Kasumi-1 (cell line): ENCODE data around the gene QSOX1.

Experiments used
- DNase-seq, 2 experiments: peaks; one replicate each; lab custom pipeline; 2025; lab: John Stamatoyannopoulos, UW

QSOX1 gene

GRCh38 chr1:180145446-180145845 is 9.2 kb upstream of the QSOX1 start:
- DNase-seq, result no peak

- DNase-seq, result peak; percentile 74 to 76
Measured at GRCh38 chr1:180150982-180151381, 3.7 kb upstream of the QSOX1 start.

GRCh38 chr1:180151508-180151907 is 3.2 kb upstream of the QSOX1 start:
- DNase-seq, result no peak

- DNase-seq, result no peak
Measured at GRCh38 chr1:180152588-180152987, 2.1 kb upstream of the QSOX1 start.

GRCh38 chr1:180153032-180153431 is 1.6 kb upstream of the QSOX1 start:
- no peak for DNase-seq

- DNase-seq, result no peak
Measured at GRCh38 chr1:180154003-180154324, 705 bp upstream of the QSOX1 start.

- DNase-seq, result no peak
Measured at GRCh38 chr1:180155182-180155682, 563 bp downstream of the QSOX1 start.

GRCh38 chr1:180156201-180156600 is 1.5 kb downstream of the QSOX1 start:
- DNase-seq, result no peak

GRCh38 chr1:180156631-180157091 is 2.0 kb downstream of the QSOX1 start:
- no peak for DNase-seq

- DNase-seq, result no peak
Measured at GRCh38 chr1:180157108-180157507, 2.4 kb downstream of the QSOX1 start.

- no peak for DNase-seq
Measured at GRCh38 chr1:180157576-180158057, 2.9 kb downstream of the QSOX1 start.

GRCh38 chr1:180158149-180159147 is 3.8 kb downstream of the QSOX1 start:
- DNase-seq, result no peak

- peak in 1 of 2 experiments; percentile 27 for DNase-seq
Measured at GRCh38 chr1:180160357-180160756, 5.7 kb downstream of the QSOX1 start.

- peak; percentile 71 to 77 for DNase-seq
Measured at GRCh38 chr1:180163041-180163440, 8.4 kb downstream of the QSOX1 start.

GRCh38 chr1:180165096-180165495 is 10.4 kb downstream of the QSOX1 start:
- no peak for DNase-seq

GRCh38 chr1:180165509-180166435 is 11.1 kb downstream of the QSOX1 start:
- no peak for DNase-seq

- no peak for DNase-seq
Measured at GRCh38 chr1:180166436-180166800, 11.7 kb downstream of the QSOX1 start.

GRCh38 chr1:180167021-180167701 is 12.5 kb downstream of the QSOX1 start:
- DNase-seq, result no peak

GRCh38 chr1:180167721-180168467 is 13.2 kb downstream of the QSOX1 start:
- DNase-seq, result no peak

GRCh38 chr1:180168786-180169639 is 14.3 kb downstream of the QSOX1 start:
- peak; percentile 35 to 56 for DNase-seq
